SW480 (cell line): Measurements from ENCODE around the gene FBXO38.
A peak's percentile ranks its signal among the peaks of the same experiment; 100 is the strongest.

ENCODE experiments used
- DNase-seq: peaks from one replicate; pipeline ENCODE4 v3.0.0-alpha.2; 2016; ENCODE audit warnings: low spot score

FBXO38 gene

GRCh38 chr5:148474025-148474511 is 90.3 kb downstream of the FBXO38 start:
- no peak for DNase-seq

- no peak for DNase-seq
Observed at GRCh38 chr5:148476302-148476701, 92.5 kb downstream of the FBXO38 start.

GRCh38 chr5:148477429-148477828 is 93.7 kb downstream of the FBXO38 start:
- DNase-seq: no peak

GRCh38 chr5:148482196-148482595 is 98.4 kb downstream of the FBXO38 start:
- no peak for DNase-seq

- DNase-seq: peak; percentile 54
Observed at GRCh38 chr5:148482697-148483462, 99.1 kb downstream of the FBXO38 start.

- DNase-seq: no peak
Observed at GRCh38 chr5:148483750-148484149, 100.0 kb downstream of the FBXO38 start.

- no peak for DNase-seq
Observed at GRCh38 chr5:148484651-148485050, 100.9 kb downstream of the FBXO38 start.

GRCh38 chr5:148486456-148486855 is 102.7 kb downstream of the FBXO38 start:
- DNase-seq: no peak

- no peak for DNase-seq
Observed at GRCh38 chr5:148488757-148489156, 105.0 kb downstream of the FBXO38 start.

GRCh38 chr5:148491015-148491792 is 107.4 kb downstream of the FBXO38 start:
- DNase-seq: no peak

- DNase-seq: no peak
Observed at GRCh38 chr5:148491793-148492184, 108.0 kb downstream of the FBXO38 start.

- DNase-seq: no peak
Observed at GRCh38 chr5:148492351-148492750, 108.6 kb downstream of the FBXO38 start.
